ENCODE measurements around the gene YIPF3.

GRCh38 chr6:43511824-43512415, 4.8 kb downstream of the YIPF3 start:
- TF ChIP-seq CTCF (optimal IDR thresholded peaks at IDR 0.05 in 1 of 3, IDR thresholded peaks at IDR 0.05 in 1 of 3, conservative IDR thresholded peaks at IDR 0.05 in 1 of 3; ENCODE audit: extremely low read depth in 1 of 3, insufficient read depth in 2 of 3, low read length in 3 of 3) (no peak), EZH2 (IDR thresholded peaks at IDR 0.05; ENCODE audit: low read length) (no peak)
